Measurements from ENCODE around the gene ZHX3.

The ZHX3 gene

DNA sequence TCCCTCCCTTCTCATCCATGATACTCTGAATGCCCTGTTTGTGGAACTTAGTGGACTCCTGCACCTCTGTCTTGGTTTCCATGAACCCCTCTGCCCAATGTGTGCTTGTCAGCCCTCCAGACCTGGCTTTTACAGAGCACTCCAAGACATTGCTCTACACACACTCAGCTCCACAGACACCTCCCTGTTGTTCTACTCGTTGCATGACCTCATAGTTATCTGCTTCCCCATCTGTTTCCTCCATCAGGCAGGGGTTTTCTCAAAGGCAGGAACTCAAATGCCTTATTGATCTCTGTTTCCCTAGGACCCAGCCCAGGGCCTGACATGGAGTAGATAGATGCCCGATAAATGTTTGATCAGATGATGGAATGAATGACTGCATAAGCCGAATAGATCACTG is 166.9 kb downstream of the ZHX3 start:
- DNase-seq (ENCODE audit: low spot score), result peak; percentile 49

DNA sequence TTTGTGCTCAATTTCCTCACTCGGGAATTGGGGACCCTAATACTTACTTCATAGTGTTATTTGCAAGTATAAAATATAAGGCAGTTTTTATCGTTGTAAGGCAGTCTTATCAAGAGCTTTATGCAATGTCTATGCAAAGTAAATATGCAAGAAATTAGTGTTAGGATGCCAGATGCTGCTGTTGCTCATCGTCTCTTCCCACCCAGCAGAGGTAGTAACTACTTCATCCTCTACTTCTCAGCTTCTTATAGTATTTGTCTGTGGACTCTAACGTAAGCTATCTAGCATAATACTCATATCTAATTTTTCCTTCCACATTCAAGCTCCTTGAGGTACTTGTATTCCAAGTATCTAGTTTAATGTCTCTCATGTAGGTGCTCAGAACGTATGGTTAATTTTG is 168.6 kb downstream of the ZHX3 start:
- DNase-seq (ENCODE audit: low spot score), result no peak

DNA sequence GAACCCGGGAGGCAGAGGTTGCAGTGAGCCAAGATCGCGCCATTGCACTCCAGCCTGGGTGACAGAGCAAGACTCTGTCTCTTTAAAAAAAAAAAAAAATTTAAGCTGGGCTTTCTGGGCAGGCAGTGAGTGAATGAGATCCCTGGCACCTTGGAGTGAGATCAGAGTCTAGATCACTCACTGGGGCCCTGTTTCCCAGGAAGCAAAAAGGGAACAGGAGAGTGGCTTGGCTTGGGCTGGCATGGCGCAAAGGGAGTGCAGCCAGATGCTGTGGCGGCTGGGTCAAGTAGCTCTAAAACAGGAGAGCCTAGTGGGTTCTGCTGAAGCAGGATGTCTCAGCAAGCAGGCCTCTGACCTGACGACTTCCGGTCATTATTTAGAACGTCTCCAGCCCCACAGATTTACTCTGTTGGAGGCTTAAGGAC is 169.8 kb downstream of the ZHX3 start:
- DNase-seq (ENCODE audit: low spot score), result no peak

DNA sequence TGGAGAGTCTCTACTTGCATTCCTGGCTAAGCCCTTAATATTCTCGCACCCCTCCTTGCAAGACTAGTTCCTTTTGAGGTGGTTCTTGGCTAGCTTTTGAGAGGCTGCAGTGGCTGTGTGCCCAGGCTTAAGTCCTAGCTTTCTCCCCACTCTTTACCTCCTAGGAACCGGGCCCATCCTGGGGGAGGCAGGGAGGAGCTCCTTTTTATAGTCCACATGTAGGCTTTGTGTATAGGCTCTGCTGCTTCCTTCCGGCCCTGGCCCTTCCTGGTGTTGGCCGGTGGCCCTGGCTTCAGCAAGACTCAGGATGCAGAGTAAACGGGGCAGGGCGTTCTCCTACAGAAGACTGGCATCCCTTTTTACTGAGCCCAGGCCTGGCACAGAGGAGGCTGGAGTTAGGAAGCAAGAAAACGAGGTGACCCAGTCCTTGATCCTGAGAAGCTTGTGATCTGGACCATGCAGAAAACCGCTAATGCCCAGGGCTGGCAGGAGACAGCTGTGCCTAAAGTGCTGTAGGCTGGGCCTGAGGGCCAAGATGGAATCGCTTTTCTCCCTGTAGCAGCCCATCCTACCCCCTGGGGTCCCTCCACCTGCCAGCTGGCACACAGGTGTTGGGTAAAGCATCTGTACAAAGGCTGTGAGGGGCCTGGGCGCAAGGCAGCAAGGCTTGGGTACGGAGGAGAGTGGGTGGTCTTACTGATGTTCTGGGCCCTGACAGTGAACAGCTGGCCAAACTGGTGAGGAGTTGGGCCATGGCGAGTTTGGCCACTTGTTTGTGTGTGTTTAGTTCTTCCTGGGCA is 171.5 kb downstream of the ZHX3 start:
- DNase-seq (ENCODE audit: low spot score), result no peak

DNA sequence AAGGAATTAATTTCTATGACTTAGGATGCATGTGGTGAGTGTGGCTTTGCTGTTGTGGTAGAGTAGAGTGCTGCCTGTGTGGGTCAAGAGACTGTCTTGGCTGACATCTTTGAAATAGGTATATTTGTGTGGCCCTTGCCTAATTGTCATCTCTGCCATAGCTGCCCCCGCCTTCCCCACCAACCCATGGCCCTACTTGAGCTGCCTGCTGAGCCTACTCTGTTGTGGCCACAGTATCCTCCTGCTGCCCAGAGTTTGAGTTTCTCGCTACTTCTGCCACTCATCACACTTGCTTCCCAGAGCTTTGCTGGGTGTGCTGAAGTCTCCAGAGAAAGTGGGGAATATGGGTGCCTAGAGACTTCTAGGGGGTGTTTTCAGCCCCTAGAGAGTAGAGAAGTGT is 172.2 kb downstream of the ZHX3 start:
- DNase-seq (ENCODE audit: low spot score), result no peak

DNA sequence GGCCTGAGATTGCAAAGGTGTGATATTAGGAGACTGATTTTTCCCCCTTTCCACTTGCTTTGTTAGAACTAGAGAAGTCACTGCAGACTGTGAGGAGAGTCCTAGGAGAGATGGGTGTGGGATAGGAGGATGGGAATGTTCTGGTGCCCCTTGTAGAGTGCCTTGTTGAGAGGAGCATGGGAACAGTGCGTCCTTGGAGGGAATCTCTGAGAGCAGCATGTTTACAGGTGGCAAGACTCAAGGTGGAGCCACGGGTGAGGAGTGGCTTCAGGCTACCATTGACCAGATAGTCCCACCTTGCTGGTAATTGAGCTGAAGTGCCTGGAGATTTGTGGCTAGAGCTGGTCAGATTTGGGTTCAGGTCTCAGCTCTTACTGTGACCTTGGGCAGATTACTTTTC is 174.2 kb downstream of the ZHX3 start:
- DNase-seq (ENCODE audit: low spot score), result no peak

DNA sequence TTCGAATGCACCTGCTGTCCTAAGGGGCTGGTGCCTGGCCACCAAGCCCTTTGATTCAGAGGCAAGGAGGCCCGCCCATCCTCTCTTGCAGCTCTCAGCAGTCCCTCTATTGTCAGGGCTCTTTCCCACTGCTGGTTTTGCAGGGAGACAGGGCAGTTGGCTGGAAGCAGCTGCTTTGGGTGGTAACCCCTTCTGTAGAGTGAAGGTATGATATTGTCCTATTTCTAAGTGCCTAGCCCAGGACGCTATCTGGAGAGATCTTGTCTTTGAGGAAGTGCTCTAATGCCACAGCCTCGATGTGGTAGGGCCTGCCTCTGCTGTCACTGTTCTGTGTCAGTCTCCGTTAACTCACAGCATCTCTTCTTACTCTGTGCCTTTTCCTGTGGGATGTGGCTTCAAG is 174.6 kb downstream of the ZHX3 start:
- peak; percentile 60 for DNase-seq (ENCODE audit: low spot score)

DNA sequence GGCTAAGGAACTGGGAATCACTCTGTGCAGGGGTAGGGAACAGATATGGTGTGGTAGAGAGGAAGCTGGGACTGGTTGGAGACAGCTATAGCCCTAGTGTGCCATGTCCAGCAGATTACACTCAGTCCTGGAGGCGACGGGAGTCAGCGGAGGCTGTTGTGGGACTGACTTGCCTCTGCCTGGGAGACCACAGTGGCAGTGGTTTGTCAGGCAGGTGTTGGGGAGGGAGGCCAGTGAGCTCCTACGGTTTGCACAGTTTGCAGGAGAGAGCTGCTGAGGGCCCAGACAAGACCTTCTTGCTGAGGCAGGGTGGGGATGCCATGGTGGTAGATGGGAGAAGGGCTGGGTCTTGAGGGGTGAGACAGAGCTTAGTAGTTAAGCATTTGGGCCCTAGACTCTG is 175.3 kb downstream of the ZHX3 start:
- no peak for DNase-seq (ENCODE audit: low spot score)

DNA sequence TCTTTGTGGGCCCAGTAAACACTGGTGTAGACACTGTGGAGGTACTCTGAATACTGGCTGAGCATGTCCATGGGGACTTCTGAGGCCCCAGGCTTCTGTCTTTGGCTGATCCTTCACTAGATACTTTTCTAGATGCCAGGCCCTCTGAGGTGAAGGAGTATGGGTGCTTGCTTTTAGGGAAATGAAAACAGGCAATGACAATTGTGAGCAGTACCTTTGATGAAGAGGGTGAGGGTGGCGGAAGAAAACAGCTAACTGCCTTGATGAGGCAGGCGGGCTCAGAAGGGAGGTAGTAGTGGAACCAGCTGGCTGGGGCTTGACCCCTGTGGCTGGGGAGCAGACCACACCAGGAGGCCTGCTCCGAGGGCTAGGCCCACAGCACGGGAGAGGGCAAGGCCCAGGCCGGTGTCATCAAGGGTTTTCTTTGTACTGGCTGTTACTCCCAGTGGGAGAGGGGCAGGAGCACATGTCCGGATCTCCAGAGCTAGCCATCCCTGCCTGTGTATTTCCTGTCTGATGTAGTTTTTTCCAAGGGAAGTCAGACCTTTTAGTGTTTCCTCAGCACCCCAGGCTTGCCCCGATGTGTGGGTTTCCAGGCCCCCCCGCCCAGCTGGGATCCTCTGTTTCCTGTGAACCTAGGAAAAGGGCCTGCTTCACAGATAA is 176.2 kb downstream of the ZHX3 start:
- DNase-seq (ENCODE audit: low spot score), result no peak

DNA sequence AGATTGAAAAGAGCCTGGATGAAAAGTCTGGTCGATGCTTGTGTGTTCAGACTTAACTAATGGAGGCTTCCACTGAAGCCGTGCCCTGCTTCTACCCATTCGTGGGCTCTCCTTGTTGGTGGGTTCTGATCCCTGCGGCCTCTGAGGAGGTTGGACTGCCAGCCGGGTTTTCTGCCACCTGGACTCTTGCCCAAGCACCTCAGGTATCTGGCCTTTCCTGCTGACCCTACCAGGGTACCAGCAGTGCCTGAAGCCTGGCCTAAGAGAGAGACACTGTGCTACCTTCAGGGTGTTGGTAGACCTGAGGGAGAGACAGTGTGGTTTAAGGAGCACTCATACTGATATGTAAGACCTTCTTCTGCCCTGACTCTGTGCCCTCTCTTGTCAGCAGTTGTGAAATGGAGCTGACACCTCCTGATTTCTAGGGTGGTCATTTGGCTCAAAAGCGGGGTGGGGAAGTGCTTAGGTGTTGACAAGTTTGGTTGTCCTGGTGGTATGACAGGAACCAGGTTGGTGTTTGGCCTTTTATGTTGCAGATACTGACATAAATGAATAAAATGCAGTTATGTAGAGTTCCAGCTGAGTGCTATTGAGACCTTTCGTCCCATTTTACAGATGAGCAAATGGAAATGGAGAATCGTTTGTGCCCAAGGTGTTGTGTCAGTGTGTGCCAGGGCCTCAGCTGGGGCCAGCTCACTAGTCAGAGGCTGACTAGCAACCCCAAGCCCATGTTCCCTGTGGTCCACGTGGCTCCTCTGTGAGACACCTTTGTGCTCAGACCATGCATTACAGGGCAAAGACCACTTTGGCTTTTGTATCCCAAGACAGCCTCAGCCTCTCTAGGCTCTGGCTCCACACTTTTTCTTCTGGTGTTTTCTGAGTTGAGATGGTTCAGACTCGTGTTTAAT is 177.1 kb downstream of the ZHX3 start:
- DNase-seq (ENCODE audit: low spot score), result no peak

DNA sequence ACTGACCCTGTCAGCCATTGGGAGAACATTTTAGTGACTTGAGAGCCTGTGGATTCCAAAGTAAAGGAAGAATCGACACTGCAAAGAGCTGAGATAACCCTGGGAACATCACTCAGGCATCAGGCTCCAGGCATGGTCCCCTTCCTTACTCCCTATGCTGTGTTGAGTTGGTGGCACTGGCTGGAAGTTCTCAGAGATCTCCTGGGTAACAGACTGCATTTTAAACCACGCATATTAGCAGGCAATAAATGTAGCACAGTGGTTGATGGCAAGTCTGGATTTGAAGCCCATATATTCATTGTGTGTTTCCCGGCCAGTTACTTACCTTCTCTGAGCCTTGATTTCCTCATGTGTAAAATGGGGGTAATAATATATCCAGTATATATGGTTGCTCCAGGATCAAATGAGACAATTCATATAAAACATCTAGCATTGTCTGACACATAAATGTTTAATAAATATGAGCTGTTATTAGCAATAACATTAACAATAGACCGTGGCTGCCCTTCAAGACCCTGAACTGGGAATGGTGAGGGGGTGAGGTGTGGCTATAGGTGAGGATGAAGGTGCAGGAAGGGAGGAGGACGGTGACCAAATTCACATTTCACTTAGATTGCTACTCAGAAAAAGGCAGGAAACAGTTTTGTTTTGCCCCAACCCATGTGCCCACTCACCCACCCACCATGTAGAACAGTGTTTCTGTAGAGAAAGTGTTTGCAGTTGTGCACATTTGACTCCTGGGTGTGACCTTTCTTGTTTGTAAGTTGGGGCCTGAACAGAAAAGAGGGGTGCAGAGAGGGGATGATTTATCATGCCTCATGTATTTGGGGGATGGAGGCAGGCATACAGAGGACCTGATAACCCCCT is 178.1 kb downstream of the ZHX3 start:
- DNase-seq (ENCODE audit: low spot score), result peak; percentile 53

DNA sequence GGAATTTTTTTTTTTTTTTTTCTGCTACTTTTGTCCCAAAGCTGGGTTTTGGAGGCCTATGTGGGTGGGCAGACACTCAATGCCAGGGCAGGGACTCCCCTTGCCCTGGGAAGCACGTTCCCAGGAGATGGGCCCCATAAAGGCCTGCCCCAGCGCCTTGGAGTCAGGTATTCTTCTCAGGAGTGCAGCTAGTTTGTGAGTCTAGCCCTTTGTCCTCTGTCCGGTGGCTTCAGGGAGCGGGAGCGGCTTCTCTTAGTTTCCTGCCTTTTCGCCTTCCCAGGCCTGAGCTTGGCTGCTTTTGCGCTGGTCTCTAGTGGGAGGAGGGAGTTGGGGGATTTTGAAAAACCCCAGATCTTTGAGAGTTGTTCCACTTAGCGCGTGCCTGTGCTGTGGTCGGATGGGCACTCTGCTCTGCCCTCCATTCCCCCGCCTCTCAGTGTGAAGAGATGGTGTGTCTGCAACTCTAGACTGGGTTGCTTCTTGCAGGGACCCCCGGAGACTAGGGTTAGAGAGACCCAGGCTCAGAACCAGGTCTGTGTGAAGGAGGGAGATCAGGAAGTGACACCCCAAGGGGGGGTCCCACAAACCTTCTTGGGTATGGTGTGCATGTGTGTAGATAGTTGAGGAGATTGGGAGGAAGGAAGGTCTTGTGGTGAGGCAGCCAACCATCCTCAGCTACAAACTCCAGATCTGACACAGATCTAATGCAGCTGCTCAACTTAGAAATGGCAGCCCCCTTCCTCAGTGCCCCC is 178.9 kb downstream of the ZHX3 start:
- DNase-seq (ENCODE audit: low spot score), result peak; percentile 43

DNA sequence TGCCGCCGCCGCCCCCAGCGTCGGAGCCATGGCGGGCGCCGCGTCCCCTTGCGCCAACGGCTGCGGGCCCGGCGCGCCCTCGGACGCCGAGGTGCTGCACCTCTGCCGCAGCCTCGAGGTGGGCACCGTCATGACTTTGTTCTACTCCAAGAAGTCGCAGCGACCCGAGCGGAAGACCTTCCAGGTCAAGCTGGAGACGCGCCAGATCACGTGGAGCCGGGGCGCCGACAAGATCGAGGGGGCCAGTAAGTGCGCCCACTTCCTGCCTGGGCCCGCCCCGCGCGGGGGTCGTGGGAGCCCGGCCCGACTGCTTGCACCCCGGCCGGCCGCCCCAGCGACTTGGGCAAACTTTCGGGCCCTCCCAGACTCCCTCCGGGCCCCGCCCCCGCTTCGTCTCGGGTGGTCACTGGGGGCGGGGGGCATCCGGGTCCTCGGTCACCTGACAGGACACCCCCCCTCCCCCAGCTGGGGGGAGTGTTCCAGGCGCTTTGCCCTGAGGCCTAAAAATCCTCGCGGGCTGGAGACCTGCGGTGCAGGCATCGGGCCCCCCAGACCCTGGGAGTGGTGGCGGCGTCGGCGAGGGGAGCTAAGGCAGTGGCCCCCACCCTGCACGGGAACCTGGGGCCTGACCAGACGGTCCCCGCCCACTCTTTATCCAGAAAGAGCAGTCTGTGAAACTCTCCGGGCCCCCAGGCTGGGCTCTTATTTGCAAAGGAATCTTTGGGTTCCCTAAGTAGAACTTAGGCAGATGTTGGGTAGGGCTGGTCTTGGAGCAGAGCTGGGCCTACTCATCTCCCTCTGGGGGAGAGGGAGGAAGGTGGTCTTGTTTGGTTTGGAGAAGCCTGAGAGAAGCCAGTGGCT is 179.7 kb downstream of the ZHX3 start:
- peak; percentile 47 for DNase-seq (ENCODE audit: low spot score)

DNA sequence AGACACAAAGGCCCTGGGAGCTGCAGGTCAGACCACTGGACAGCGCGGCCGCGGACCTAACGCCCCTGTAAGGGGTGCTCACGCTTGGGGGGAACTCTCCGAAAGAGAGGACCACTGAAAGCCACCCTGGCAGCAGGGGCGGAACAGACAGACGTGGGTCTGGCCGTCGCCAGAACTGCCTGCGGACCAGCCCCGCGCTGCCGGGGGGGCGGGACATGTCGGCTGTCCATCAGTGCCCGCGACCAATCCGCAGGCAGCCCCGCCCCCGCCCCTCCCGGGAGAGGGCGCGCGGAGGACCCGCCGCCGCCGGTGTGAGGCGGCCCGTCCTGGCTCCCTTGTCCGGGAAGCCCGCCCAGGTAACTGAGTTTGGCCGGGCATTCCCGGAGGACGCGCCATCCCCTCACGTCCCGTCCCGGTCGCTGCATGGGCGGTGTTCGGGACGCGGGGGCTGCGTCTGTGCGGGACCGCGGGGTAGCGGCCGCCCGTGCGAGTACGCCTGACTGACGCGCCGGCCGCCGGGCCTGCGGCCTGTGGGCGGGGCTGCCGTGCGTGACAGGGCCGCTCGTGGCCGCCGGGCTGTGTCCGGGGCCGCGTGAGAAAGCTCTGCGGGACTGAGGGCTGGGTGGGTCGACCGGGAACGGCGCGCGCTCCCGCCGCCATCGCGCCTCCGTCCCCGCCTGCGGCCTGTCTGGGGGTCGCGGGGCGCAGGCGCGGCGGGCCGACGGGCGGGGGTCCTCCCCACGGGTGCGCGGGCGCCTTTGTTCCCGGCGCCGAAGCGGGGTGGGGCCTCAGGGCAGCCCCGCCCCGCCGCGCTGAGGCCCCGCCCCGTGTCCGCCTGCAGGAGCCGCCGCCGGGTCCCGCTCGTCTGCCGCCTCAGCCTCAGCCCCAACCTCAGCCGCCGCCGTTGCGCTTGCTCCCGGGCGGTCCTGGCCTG is 180.6 kb downstream of the ZHX3 start, which contains the start of gene PLCG1:
Gene PLCG1 (plus strand): TSS at position 864 of the 934 bp plus-strand sequence. CDS start 99 bp downstream, outside the sequence.
- peak; percentile 79 for DNase-seq (ENCODE audit: low spot score)

DNA sequence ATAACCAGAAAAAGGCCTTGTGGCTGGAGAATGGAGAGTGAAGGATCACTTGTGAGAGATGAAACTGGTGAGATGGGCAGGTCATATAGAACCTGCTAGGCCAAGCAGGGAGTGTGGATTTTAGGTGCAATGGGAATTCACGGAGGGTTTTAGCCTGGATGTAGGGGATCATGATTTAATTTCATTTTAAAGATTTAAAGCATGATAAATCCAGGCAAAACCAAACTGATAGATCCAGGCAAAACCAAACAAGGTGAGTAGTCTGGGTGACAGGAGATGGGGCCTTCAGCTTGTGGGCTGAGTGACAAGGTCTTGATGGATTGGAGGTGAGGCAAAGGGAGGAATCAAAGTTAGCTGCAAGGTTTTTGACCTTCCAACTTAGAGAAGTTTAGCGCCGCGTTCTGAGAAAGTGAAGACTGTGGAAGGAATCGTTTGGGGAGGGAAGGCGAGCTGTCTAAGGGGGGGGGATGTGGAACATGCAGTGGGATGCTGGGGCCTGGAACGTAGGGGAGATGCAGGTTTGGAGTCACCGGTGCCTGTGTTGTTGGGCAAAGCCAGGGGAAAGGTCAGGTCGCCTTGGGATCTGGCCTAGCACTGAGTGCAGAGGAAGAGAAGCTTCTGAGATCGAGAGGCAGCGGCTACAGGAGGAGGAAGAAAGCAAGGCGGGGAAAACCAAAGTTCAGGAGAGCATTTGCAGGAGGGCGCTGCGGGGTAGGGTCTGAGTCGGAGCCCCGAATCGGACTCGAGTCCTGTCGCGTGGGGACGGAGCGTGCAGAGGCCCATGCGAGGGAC is 181.4 kb downstream of the ZHX3 start:
- no peak for DNase-seq (ENCODE audit: low spot score)

DNA sequence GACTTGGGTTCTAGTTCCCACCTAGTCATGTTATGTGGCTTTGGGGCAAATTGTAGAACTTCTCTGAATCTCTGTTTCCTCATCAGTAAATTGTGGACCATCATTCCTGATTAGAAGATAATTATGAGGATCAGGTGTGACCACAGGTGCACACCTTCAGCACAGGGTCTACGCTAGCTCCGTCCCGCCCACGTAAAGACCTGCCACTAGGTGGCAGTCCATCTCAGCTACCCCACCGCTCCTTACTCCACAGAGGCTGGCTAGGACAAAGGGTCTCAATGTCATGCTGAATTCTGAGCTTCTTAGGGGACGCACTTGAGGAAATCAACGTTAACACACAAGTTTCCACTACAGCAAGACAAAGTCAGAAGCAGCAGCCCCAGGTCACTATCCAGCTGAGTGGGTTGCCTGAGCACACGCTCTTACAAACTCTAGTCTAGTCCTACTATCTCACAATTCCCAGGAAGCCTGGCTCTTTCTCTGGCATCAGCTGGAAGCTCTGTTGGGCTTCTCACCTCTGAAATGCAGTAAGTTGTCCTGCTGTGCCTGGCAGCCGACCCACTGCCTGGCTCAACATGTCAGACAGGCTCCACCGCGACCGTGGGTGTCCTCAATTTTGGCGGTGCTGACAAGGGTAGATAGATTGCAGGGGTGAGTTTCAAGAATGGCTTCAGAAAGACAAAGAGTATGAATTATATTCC is 182.2 kb downstream of the ZHX3 start:
- peak; percentile 70 for DNase-seq (ENCODE audit: low spot score)

All from CD4-positive, alpha-beta T cell treated with Interleukin-2 at 100 ng/mL for 4 hours (primary cell).